ENCODE results near the gene TTLL12.

TTLL12 gene

DNA sequence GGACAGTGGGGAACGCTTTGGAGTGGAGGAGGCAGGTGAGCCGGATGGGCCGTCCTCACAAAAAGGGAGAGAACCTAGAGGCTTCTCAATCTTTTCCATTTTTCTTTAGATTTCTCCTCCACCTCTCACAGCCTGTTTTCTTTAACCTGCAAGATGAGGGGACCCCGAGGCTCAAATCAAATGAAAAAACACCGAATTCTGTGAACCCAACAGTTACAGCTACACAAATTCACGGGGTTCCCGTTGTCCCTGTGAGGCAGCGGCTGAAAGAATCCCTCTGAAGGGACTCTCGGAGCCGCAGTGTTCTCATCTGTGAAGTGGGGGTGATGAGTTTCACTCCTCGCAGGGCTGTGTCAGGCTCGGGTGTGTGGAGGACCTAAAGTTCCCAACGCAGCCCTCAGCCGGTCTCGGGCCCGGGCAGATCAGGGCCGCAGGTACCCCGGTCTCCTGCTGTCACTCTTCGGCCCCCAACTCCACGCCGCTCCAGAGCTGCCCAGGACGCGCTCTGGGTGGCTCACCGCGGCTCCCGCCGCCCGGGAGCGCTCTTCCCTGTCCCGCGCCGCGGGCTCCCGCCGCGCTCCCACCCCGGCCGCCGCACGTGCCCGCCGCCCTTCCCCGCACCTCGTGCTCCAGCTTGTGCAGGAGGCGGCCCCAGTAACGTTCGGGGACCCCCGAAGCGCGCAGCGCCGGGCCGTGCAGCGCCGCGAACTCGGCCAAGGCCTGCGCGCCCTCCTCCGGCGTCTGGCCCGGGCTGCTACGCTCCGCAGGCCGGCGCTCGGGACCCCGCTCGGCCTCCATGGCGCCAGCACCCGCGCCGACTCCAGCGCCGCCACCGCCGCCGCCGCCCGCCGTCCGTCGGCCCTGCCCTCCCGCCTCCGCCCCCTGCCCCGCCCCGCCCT is at the start of gene TTLL12:
TTLL12 (minus strand) TSS at position 863 of the 899 bp plus-strand sequence; CDS start at position 798, 65 bp downstream.
- peak in 1 of 2 experiments; percentile 29 for DNase-seq

DNA sequence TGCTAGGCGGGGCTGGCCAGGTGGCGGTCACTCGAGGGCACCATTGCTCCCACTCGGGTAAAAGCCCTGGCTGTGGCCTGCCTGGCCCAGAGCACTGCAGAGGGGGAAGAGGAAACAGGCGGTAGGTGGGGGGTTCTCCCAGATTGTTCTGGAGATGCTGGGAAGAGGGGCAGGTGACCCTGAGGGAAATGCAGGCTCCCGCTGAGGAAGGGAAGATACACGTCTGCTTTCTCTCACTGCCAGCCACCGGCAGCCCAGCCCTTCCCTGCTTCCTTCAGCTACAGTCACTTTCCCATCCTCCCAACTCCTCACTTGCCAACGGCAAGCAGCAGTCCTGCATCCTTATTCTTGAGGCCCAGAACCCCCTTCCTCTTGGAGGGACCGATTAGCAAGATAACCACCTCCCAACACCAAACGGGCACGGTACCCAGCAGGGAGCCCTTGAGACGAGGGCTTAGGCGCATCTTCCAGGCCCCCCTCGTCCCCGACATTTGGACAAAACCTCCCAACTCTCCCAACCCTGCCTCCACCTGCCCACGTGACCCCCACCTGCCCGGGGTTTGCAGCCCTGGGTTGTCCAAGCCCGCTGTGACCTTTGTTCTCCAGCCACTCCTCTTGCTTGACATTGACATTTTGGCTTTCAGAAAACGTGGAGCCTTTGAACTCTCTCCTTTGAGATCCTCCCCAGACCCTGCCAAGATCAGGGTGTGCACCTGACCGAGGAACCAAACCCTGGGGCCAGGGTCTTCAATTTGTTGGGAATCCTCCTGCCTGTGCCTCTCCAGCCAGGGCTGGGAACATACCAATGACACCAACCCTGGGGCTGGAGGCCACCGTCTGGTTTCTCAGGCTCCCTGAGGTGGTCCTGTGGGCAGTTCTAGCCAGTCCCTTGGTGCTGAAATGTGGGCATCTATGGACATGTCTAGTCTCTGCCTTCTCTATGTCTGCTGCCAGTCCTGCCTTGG is 48.8 kb upstream of the TTLL12 start:
- DNase-seq, result no peak

DNA sequence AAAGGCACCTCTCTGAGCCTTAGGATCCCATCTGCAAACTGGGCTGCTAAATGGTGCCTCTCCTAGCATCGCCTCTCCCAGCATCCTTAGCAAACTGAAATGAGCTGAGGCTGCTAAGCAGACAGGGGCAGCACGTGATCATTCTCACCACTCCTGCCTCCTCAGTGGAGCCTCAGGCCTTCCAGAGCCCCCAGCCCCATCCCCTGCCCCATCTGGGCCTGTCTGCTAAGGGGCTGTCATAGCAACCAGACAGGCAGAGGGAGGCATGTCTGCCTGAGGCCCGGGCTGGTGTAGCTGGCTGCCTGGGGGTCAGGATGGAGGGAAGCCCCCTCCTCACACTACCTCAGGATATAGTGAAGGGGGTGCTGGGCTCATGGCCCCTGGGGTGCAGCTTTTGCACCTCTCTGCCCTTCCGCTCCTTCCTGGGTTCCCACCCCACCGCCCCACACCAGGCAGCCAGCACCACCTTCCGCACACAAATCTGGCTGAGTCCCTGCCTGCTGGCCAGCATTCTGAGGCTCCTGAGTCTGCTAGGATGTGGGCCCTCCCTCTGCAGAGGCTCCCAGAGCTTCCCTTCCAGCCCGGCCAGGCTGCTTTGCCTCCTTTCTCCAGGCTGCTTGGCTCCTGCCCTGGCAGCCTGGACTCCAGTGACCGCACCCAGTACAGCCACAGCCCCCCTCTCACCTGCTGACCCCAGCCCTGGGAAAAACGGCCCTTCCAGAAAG is 47.5 kb upstream of the TTLL12 start:
- no peak for DNase-seq

DNA sequence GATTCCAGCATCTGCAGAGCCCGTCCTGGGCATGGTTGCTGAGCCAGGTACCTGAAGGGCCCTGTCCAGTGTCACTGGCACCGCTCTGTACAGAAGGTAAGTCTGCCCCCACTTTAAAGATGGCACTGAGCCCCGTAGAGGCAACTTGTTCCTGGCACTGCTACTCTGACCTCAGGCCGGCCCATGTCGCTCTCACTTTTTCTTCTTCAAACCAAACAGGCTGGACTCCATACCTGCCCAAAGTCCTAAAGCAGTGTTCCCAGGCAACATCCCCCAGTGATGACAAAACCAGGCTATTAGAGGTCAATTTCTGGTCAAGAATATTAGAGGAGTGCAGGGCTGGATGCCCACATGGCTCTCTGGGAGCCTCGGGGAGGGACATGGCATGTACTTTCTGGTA is 46.6 kb upstream of the TTLL12 start:
- DNase-seq, result no peak

DNA sequence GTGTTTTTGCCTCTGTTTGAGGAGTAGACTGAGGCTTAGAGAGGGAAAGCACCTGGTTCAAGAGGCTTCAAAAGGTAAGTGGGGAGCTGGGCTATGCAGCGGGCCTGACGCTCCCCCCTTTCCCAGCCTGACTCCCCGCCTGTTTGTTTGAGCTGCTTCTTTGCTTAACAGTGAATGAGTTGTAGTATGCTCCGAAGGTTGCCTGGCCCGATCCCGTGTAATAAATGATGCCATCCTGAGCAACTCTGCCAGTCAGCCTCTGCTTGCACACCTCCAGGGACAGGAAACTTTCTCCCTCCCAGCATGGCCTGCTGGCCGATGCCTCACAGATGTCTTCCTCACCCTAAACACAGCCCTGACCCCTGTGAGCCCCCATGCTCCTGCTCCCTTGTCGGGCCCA is 45.5 kb upstream of the TTLL12 start:
- DNase-seq, result no peak

DNA sequence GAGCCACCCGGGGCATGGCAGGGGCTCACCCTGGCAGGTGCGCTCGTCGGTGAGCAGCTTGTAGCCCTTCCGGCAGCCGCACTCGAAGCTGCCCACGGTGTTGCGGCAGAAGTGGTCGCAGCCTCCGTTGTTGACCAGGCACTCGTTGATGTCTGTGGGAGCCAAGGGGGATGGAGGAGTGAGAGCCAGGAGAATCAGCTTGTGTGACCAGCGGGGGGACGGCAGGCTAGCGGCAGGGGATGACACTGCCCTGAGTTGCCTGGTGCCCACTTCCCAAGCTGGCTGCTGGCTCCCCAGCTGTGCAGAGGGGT is 44.7 kb upstream of the TTLL12 start:
- no peak for DNase-seq

DNA sequence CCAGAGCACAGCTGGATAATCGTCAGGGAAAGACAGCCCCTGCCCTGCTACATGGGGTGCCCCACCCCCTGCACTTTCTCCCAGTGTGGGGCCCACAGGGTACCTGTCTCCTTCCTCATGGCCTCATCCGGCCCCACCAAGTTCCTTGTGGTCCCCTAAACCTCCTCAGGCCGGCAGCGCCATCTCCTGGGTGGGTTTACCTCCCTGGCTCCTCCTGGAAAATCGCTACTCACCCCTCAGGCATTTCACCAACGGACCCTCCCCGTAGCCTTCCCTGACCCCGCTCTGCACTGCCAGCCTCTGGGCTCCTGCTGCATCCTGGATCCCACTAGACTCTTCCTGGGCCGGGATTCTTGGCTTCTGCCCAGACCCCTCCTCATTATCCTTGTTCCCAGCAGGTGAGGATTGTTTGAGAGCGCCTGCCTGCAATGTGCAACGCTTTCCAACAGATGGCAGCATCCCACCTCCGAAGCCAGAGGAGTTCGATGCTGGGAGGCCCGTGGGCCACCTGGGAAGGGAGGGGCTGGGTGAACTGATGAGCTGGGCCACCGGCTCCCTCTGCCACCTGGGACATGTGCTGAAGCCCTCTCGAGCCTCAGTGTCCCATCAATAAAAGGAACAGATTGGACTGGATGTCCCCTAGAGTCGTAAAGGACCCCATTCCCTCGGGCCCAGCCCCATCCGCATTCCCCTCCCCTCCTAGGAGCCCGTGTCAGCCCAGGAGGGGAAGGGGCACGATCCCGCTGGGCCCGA is 44.2 kb upstream of the TTLL12 start:
- peak; percentile 59 to 77 for DNase-seq

DNA sequence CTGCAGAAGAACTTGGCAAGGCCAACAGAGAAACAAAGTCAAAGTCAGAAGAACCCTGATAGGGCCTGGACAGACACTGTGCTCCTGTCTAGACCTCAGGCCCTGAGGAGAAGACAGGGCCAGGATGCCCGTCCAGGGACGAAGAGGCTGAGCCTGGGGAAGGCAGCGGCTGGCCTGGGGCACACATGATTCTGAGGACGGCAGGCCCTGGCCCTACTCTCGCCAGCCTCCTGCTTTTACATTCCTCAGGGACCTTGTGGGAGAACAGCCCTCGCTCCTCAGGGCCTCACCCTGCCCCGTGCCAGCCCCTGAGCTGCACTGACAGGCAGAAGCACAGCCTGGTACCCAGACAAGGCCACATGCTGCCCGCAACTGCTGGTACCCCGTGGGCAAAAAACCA is 43.6 kb upstream of the TTLL12 start:
- DNase-seq, result no peak

DNA sequence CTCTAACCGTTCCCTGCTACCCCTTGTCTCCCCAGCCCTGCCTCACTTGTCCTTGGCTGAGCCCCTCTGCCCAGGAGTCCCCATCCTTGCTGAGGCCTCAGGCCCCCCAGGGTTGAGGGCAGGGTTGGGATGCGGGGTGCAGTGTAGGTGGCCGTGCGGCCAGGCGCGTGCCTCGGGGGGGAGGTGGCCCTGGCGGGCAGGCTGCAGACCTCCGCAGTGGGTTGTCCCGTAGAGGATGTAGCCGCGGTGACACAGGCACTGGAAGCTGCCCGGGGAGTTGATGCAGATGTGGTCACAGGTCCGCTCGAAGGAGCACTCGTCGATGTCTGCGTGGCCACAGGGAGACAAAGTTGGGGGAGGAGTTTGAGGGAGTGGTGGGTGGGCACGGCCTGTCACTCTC is 41.9 kb upstream of the TTLL12 start:
- DNase-seq, result no peak

DNA sequence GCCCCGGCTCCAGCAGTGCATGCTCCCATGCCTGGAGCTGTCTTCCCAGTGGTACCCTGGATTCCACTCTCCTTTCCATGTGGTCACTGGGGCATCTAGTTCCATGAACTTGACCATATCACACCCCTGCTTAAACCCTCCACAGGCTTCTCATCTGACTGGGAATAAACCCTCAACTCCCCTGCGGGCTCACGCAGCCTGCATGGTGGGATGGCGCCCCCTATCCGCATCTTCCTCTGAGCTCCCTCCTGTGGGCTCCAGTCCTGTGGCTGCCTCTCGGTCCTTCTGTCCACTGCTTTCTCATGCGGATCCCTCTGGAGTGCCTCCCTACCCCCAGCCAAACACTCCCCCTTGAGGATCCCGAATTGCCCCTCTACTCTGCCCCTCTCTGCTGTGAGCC is 41.4 kb upstream of the TTLL12 start:
- peak in 1 of 2 experiments; percentile 21 for DNase-seq

DNA sequence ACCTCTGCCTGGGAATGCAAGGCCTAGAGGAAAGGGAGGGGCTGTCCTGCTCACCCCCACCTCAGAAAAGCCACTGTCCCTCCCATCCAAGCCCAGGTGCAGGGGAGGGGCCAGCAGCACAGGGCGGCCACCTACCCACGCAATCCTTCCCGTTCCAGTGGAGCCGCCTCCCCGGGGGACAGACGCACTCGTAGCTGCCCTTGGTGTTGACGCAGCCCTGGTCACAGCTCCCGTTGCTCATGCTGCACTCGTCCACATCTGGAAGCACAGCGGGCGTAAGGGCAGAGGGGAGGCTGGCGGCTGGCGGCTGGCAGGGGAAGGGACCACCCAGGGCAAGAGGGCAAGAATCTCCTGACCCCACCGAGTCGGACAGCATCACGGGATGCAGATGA is 40.3 kb upstream of the TTLL12 start:
- DNase-seq, result no peak

DNA sequence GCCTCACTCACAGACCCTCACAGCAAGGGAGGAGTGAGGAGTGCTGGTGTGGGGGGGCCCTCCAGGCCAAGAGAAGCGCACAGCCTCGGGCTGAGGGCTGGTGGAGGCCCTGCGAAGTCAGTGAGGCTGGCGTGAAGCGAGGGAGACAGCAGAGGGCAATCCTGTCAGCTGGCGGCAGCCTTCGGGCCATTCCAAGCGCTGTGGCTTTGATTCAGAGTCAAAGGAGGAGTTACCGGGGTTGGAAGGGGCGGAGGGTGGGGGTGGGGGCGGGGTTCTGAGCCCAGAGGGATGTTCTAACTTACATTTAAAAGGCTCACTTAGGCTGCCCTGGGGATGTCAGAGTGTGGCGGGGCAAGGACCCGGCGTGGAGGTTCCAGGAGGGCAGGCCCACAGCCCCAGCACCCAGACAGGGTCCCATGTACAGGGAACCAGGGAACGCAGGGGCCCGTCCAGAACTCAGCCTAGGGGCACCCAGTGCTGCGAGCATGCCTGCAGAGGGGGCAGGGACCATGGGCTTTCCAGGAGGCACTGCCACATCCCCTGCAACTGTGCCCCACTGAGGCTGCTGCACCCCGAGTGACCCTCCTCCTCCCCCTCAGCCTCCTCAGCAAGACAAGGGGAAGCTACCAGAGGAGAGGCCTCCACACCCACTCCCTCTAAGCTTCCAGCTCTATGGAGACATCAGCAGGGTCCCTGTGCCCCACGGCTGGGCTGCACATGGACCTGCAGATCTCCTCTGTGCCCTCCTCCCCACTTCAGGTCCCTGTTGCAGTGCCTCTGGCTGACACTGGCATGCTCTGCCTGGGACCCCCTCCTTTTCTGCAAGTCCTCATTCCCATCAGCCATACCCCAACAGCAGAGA is 39.7 kb upstream of the TTLL12 start:
- DNase-seq, result no peak

DNA sequence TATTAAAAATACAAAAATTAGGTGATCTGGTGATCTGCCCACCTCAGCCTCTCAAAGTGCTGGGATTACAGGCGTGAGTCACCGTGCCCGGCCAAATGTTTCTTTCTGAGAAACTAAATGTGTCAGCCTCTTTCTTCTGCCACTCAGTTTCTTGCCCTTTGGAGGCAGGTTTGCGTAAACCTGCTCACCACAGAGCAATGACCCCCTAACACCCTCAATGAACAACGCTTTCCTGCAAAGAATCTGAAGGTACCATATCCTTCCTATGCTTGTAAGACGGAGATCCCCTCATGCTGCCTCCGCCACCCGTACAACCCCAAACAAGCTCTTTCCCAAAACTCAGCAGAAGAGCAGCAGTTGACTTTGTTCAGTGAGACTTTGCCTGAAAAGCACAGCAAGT is 38.7 kb upstream of the TTLL12 start:
- DNase-seq, result no peak

DNA sequence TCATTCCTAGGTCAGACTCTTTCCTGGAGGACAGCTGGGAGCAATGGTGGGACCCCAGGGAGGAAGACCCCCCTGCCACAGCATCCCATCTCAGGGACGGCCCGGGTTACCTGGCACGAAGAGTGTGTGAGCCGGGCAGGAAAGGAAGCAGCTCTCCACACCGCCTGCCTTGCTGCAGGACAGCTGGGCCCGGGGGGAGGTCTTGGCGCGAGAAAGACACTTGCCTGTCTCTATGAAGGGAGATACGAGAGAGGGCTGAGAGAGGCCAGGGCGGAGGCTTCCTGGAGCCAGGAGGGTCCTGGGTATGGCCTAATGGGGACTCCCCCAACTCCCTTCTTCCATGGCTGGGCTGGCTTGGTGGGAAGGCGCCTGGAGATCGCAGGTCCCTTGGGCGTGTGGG is 36.1 kb upstream of the TTLL12 start:
- DNase-seq, result no peak

DNA sequence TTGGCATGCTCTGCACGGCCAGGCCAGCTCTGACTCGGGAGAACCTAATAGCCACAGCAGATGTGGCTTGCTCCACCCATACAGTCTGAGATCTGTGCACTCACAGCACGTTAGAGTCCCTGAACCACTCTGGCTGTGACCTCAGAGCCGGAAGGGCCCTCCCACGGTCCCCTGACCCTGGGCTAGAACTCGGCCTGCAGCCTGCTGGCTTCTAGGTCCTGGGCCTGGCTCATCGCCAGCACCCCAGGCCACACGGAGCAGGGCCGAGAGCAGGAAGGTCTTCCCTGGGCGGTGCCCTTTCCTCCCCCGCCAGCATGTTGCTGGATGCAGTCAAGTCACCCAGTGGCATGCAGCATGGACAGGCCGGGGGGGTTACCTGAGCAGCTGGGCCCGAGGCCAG is 35.3 kb upstream of the TTLL12 start:
- no peak for DNase-seq

DNA sequence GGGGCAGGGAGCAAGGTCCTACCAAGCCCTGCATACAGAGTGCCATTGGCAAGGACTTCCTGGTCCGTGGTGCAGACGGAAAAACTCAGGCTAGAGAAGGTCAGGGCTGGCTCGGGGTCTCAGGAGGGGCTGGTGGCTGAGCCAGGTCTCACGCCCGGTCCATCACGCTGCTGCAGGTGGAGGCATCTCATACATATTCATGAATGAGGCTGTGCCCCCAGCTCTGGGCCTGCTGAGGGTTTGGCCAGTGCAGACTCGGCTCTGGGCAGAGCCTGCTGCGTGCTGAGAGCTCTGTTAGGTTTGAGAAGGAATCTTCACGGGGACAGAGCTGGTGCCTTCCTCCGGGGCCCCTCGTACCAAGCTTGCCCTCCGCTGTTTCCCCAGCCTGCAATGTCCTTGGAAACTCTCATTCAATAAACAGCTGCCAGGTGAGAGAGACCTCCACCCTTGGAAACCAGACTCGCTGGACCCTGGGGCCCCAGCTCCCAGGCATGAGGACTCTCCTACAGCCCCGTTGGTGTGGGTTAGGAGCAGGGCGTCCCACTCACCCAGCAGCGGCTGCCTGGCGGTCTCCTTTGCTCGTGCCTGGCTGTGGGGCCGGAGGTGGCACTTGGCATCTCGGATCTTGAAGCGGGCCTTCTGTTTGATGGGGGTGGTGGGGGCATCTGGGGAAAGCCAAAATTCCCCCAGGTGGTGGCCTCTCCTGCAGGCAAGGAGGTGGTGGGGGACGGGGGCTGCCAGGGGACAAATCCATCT is 33.9 kb upstream of the TTLL12 start:
- no peak for DNase-seq

DNA sequence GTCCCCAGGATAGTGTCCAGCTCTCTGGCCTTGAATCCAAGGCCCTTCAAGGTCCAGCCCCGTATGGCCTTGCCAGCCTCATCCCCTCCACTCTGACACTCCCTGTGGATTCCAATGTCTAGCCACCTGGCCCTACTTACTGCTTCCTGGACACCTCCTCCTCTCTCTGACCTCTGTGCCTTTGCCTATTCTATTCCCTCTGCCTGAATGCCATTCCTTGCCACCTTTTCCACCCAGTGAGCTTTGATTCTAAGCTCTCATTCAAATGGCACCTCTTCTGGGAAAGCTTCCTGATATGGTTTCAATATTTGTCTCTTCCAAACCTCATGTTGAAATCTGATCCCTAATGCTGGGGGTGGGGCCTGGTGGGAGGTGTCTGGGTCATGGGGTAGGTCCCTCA is 31.9 kb upstream of the TTLL12 start:
- no peak for DNase-seq

DNA sequence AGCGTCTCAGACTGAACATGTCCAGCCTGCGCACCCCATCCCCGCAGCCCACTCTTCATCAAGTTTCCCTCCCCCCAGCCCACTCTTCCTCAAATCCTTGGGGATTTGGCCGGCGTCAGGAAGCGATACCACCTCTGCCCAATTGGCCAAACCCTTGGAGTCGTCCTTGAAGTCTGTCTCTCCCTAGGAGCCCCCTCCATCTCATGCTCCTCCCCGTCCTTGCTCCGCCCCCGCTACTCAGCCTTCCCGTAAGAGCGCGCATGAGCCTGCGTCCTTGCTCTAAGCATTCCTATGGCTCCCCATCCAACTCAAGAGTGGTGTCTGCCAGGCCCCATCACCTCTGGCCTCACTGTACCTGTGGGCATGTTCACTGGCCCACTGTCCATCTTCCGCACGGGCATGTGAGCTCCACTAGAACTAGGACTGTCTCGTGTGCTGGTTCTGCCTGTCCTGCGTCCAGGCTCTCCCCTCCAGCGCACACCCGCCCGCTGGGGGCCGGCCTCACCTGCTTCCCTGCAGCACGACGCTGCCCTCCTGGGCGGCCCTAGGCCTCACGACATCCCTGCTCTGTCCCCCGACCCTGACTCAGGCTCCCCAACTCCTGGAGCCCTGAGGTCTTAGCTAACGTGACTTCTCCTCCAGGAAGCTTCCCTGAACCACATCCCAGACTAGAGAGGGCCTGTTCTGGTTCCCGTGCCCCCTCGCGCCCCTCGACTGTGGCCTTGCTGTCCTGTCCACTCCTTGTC is 30.5 kb upstream of the TTLL12 start:
- no peak for DNase-seq

DNA sequence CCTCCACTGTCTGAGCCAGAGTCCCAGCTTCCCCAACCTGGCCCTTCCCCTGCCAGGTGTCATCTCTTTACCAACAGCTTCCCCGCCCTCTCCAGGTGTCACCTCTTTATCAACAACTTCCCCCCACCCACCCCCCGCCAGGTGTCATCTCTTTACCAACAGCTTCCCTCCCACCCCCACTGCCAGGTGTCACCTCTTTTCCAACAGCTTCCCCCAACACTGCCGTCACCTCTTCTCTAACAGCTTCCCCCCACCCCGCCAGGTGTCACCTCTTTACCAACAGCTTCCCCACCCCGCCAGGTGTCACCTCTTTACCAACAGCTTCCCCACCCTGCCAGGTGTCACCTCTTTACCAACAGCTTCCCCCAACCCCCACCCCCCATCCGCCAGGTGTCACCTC is 29.8 kb upstream of the TTLL12 start:
- no peak for DNase-seq

DNA sequence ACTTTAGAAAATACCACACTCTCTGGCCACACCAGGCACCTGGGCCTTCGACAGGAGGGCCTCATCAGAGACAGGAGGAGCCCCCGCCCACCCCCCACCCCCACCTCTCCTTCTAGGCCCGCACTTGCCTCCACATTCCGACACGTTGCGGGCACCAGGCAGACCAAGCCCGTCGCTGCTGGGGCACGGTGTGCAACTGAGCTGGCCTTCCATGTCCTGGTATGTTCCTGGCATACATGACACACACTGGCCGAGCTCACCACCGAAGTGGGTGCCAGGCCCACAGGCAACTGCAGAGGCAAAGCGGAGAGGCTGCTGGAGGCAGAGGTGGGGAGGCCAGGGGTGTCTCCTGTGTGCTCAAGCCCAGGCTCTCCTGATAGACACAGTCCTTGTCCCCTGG is 27.0 kb upstream of the TTLL12 start:
- no peak for DNase-seq
